Stimulated activated CD8-positive, alpha-beta memory T cell treated with anti-CD3 and anti-CD28 coated beads, Interleukin-2, amount 100 ng/mL, for 1 hour (primary cell): Measurements from ENCODE around the gene CEACAM5.
"Not testable (repeated sequence)": the region's sequence is repeated elsewhere in the genome, so short reads cannot be mapped to it uniquely, and the experiment has no call there.

Source experiments
- DNase-seq, 2 donors: peaks; one replicate each; pipeline ENCODE4 v3.0.0-alpha.2; 2020; ENCODE audit warnings: low read depth in 2 of 2

CEACAM5 gene

DNA sequence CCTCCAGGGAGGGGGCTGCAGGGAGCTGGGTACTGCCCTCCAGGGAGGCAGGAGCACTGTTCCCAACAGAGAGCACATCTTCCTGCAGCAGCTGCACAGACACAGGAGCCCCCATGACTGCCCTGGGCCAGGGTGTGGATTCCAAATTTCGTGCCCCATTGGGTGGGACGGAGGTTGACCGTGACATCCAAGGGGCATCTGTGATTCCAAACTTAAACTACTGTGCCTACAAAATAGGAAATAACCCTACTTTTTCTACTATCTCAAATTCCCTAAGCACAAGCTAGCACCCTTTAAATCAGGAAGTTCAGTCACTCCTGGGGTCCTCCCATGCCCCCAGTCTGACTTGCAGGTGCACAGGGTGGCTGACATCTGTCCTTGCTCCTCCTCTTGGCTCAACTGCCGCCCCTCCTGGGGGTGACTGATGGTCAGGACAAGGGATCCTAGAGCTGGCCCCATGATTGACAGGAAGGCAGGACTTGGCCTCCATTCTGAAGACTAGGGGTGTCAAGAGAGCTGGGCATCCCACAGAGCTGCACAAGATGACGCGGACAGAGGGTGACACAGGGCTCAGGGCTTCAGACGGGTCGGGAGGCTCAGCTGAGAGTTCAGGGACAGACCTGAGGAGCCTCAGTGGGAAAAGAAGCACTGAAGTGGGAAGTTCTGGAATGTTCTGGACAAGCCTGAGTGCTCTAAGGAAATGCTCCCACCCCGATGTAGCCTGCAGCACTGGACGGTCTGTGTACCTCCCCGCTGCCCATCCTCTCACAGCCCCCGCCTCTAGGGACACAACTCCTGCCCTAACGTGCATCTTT, 7.8 kb upstream of the CEACAM5 start:
- no peak for DNase-seq

DNA sequence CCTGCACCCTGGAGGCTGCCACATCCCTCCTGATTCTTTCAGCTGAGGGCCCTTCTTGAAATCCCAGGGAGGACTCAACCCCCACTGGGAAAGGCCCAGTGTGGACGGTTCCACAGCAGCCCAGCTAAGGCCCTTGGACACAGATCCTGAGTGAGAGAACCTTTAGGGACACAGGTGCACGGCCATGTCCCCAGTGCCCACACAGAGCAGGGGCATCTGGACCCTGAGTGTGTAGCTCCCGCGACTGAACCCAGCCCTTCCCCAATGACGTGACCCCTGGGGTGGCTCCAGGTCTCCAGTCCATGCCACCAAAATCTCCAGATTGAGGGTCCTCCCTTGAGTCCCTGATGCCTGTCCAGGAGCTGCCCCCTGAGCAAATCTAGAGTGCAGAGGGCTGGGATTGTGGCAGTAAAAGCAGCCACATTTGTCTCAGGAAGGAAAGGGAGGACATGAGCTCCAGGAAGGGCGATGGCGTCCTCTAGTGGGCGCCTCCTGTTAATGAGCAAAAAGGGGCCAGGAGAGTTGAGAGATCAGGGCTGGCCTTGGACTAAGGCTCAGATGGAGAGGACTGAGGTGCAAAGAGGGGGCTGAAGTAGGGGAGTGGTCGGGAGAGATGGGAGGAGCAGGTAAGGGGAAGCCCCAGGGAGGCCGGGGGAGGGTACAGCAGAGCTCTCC, 6.9 kb upstream of the CEACAM5 start:
- no peak for DNase-seq

DNA sequence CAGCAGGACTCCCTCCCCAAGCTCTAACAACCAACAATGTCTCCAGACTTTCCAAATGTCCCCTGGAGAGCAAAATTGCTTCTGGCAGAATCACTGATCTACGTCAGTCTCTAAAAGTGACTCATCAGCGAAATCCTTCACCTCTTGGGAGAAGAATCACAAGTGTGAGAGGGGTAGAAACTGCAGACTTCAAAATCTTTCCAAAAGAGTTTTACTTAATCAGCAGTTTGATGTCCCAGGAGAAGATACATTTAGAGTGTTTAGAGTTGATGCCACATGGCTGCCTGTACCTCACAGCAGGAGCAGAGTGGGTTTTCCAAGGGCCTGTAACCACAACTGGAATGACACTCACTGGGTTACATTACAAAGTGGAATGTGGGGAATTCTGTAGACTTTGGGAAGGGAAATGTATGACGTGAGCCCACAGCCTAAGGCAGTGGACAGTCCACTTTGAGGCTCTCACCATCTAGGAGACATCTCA, 6.2 kb upstream of the CEACAM5 start:
- DNase-seq, result no peak

DNA sequence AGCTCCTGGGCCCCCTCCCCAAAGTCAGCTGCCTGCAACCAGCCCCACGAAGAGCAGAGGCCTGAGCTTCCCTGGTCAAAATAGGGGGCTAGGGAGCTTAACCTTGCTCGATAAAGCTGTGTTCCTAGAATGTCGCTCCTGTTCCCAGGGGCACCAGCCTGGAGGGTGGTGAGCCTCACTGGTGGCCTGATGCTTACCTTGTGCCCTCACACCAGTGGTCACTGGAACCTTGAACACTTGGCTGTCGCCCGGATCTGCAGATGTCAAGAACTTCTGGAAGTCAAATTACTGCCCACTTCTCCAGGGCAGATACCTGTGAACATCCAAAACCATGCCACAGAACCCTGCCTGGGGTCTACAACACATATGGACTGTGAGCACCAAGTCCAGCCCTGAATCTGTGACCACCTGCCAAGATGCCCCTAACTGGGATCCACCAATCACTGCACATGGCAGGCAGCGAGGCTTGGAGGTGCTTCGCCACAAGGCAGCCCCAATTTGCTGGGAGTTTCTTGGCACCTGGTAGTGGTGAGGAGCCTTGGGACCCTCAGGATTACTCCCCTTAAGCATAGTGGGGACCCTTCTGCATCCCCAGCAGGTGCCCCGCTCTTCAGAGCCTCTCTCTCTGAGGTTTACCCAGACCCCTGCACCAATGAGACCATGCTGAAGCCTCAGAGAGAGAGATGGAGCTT, 4.7 kb upstream of the CEACAM5 start:
- DNase-seq, result no peak

DNA sequence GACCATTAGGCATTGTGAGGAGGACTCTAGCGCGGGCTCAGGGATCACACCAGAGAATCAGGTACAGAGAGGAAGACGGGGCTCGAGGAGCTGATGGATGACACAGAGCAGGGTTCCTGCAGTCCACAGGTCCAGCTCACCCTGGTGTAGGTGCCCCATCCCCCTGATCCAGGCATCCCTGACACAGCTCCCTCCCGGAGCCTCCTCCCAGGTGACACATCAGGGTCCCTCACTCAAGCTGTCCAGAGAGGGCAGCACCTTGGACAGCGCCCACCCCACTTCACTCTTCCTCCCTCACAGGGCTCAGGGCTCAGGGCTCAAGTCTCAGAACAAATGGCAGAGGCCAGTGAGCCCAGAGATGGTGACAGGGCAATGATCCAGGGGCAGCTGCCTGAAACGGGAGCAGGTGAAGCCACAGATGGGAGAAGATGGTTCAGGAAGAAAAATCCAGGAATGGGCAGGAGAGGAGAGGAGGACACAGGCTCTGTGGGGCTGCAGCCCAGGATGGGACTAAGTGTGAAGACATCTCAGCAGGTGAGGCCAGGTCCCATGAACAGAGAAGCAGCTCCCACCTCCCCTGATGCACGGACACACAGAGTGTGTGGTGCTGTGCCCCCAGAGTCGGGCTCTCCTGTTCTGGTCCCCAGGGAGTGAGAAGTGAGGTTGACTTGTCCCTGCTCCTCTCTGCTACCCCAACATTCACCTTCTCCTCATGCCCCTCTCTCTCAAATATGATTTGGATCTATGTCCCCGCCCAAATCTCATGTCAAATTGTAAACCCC, 2.8 kb upstream of the CEACAM5 start:
- DNase-seq, result no peak

DNA sequence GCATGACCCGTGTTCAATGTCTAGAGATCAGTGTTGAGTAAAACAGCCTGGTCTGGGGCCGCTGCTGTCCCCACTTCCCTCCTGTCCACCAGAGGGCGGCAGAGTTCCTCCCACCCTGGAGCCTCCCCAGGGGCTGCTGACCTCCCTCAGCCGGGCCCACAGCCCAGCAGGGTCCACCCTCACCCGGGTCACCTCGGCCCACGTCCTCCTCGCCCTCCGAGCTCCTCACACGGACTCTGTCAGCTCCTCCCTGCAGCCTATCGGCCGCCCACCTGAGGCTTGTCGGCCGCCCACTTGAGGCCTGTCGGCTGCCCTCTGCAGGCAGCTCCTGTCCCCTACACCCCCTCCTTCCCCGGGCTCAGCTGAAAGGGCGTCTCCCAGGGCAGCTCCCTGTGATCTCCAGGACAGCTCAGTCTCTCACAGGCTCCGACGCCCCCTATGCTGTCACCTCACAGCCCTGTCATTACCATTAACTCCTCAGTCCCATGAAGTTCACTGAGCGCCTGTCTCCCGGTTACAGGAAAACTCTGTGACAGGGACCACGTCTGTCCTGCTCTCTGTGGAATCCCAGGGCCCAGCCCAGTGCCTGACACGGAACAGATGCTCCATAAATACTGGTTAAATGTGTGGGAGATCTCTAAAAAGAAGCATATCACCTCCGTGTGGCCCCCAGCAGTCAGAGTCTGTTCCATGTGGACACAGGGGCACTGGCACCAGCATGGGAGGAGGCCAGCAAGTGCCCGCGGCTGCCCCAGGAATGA, 1.5 kb upstream of the CEACAM5 start:
- DNase-seq, result peak; percentile 19 to 43

DNA sequence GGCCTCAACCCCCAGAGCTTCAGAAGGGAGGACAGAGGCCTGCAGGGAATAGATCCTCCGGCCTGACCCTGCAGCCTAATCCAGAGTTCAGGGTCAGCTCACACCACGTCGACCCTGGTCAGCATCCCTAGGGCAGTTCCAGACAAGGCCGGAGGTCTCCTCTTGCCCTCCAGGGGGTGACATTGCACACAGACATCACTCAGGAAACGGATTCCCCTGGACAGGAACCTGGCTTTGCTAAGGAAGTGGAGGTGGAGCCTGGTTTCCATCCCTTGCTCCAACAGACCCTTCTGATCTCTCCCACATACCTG, 969 bp upstream of the CEACAM5 start:
- DNase-seq, result no peak

DNA sequence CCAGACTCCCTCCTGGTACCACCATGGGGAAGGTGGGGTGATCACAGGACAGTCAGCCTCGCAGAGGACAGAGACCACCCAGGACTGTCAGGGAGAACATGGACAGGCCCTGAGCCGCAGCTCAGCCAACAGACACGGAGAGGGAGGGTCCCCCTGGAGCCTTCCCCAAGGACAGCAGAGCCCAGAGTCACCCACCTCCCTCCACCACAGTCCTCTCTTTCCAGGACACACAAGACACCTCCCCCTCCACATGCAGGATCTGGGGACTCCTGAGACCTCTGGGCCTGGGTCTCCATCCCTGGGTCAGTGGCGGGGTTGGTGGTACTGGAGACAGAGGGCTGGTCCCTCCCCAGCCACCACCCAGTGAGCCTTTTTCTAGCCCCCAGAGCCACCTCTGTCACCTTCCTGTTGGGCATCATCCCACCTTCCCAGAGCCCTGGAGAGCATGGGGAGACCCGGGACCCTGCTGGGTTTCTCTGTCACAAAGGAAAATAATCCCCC, 505 bp upstream of the CEACAM5 start:
- DNase-seq, result no peak

DNA sequence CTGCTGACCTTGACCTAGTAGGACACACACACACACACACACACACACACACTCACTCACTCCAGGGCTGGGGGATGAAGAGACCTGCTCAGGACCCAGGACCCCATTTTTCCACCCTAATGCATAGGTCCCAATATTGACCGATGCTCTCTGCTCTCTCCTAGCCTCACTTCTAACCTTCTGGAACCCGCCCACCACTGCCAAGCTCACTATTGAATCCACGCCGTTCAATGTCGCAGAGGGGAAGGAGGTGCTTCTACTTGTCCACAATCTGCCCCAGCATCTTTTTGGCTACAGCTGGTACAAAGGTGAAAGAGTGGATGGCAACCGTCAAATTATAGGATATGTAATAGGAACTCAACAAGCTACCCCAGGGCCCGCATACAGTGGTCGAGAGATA, 1.1 kb downstream of the CEACAM5 start:
- not testable (repeated sequence) for DNase-seq

DNA sequence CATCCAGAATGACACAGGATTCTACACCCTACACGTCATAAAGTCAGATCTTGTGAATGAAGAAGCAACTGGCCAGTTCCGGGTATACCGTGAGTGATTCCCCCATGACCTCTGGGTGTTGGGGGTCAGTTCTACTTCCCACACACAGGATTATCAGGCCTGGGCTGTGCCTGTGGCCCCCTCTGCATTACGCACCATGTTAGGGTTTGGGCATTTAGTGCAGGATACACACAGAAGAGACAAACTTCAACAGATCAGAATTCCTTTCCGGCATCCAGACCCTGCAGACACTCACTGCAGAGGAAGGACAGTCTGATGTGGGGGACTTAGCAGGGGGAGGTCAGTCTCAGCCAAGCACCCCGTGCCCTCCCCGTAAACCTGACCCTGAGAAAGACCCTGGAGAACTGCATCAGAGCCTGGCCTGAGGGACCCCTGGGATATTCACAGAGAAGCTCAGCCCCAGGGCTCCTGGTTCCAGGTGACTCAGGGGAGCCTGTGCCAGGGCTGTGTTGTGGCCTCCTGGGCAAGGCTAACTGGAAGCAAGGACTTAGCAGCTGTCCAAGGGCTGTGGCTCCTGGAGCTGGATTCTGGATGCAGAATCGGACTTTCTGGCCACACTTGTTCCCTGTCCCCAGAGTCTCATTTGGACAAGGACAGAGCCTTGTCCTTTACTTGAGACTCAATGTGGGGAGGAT, 1.7 kb downstream of the CEACAM5 start:
- no peak for DNase-seq

DNA sequence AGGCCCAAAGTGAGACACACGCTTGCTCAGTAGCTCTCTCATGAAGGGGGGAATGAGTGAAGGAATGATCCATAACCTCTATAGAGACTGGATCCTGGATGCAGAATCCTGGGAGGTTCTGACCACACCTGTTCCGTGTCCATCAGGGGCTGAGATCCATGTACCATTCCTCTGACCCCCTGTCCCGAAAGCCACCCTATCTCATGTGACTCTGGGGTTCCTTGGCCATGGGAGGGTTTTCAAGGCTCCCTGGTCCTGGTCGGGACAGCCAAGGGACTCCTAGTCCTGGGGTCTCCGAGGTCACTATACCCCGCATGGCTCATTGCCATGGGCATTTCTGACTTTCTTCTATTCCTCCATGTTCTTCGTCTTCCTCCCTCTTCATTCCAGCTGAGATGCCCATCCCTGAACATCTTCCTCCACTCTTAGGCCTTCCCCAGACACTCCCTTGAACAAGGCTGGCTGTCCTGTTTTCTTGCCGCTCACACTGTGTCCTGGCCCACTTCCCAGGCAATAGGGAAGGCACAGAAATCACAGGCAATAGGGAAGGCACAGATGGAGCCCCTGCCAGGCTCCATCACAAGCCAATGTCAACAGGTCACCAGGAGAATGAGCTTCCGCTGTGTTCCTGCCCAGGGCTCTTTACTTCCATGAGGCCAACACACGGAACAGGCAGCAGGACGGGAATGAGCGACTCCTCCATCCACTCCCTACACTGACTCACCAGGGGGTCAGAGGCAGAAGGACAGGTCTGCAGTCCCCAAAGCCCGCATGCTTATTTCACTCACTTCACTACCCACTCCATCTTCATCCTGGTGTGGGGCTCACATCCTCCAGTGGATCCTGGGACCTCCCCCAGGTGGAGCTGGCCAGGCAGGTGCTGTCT, 3.2 kb downstream of the CEACAM5 start:
- no peak for DNase-seq

DNA sequence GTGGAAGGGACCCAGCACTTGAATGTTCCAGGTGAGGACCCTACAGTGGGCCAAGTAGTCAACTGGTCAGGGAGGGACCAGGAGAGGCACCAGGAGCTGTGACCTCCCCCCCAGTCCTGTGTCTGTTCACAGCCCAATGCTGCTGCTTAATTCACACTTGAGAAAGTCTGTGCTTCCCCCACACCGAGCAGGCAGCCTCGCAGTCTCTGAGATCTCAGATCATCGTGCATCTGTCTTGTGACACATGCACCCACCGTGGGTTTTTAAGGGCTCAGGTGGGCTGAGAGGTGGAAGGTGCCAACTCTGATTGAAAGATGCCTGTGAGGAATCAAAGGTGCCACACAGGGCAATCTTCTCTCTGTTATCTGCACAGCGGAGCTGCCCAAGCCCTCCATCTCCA, 6.2 kb downstream of the CEACAM5 start:
- DNase-seq, result no peak

DNA sequence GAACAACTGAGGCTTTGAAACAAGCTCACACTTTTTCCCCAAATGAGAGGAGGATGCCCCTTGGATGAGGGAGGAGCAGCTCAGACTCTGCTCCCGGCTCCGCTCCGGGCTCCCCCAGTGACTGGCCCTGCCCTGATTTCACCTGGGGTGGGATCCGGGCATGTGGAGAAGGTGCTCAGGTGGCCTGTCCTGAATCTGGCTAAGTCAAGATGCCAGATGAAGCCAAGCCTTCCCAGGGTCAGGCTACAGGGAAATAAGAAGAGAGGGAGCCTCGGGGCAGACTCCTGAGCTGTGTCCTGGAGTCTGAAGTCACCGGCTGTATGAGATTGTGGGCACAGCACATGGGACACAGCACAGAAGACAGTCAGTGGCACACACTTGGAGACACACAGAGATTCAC, 10.3 kb downstream of the CEACAM5 start:
- DNase-seq, result no peak

DNA sequence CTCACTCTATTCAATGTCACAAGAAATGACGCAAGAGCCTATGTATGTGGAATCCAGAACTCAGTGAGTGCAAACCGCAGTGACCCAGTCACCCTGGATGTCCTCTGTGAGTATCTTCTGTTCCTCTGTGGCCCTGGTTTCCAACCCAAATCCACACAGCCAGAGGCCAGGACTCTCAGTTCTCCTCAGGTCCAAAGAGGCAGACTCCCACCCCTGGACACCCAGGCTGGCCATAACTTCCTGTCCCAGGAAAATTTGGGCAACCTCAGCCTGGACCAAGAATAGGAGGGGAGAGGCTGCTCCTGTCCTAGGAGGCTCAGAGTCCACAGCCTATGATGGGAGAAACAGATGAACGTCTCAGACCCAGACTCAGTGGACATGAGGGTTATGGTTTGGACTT, 11.7 kb downstream of the CEACAM5 start:
- no peak for DNase-seq

DNA sequence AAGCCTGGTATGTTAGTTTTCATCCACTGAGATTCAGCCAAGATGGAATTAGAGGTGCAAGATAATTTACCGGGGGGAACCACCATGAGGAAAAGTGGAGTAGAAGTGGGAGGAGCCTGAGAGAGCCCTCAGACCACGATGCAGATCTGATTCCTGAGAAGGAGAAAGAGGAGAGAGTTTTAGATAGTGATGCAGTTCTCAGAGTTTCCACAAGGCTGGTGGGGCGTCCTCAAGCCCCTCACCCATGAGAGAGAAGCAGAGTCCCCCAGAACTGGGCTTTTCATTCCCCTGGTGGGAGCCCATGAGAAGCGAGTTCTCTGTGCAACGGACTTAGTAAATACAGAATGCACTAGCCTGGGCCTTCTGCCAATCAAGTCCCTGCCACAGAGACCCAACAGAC, 18.1 kb downstream of the CEACAM5 start:
- DNase-seq, result no peak

DNA sequence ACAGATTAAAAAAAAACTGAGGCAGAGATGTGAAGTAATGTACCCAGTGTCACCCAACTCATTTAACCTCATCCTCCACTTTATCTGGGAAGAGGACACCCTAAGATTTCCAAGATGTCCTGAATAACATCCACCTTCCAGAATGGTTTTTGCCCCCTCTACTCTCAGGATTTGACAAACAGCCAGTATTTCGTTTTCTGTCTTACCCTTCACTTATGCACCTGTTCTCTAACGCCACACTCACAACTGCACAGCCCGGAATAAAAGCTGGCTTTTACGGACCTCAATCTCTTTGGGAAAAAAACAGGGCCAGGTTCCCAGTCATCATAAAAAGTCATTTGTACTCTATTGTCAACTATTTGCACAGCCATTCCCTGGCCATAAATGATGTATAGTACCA, 25.7 kb downstream of the CEACAM5 start:
- DNase-seq, result no peak

DNA sequence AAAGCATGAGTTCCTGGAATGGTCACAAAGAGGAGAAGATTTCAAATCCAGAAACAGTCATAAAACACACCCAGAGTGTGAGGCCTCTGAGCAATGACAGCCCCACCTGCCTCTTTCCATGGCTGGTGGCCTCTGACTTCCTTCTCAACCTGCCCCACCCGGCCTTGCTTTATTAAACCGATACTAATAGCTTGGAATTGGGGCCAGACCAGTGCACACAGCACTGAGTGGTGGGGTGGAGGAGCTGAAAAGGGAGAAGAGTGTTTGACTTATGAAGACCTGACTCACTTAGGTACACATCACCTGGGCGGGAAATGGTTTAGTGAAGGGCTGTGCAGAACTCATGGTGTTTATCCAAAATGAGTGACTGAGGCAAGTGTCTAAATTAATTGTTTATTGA, 26.2 kb downstream of the CEACAM5 start:
- DNase-seq, result no peak

DNA sequence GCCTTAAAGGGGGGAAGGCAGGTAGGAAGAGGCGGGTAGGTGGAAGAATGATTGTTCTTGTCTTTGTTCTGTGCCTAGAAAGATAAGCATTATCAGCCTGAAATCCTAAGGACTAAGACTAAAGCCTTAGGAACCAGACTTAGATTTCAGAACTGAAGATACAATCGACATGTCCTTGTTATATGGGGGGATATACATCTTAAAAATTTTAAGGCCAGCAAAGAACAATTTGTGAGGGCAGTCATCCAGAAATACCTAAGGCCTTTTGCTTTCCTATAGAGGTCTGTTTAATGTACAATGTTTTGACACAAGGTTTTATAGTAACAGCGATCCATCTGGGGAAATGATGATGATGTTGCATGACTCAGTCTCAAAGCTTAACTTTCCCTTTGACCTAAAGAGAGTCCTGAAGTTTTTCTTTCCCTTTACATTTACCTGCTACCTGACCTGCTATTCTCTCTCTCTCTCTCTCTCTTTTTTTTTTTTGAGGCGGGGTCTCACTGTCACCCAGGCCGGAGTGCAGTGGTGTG, 26.7 kb downstream of the CEACAM5 start:
- DNase-seq, result no peak

DNA sequence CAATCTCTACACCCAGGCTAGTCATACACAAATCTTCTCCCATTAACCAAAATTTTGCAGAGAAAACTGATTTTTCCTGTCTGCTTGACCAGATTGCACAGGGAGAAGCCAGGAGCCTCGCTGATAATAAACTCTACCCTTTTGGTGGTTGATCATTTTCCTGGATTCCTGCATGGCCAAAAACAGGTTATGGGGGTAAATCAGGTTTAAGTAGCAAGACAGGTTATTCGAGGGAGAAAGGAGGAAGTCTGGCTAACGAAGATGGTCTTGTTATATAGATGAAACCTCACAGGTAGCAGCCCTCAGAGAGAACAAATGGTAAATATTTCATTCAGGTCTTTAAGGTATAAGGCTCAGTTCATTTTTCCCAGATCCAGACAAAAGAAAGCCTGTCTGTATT, 30.9 kb downstream of the CEACAM5 start:
- DNase-seq, result no peak
